ENCODE measurements around the gene PKN2. TPM values are rescaled to one million over a fixed set of nuclear protein-coding genes. Genes with fewer than 3 reads are reported as not detected.

Gene PKN2
- total RNA-seq (10 to 100 TPM; 41.7 to 50.3 TPM), polyA plus RNA-seq (ENCODE audit: insufficient read length in 6 of 6) (100 to 1,000 TPM; 106 to 127 (median 122) TPM)
- long read RNA-seq, donor 1, full-length matches to known transcripts, result 6 of 136 reads
- long read RNA-seq, donor 1, partial matches to known transcripts, result 81 of 136 reads
- long read RNA-seq, donor 1, other reads (novel, unspliced or antisense), result 49 of 136 reads
- long read RNA-seq, donor 2, full-length matches to known transcripts, result 6 of 30 reads
- long read RNA-seq, donor 2, partial matches to known transcripts, result 24 of 30 reads
- long read RNA-seq, donor 2, other reads (novel, unspliced or antisense), result 0 of 30 reads
- long read RNA-seq, donor 3, full-length matches to known transcripts, result 8 of 60 reads
- long read RNA-seq, donor 3, partial matches to known transcripts, result 52 of 60 reads
- long read RNA-seq, donor 3, other reads (novel, unspliced or antisense), result 0 of 60 reads
- long read RNA-seq, donor 4, full-length matches to known transcripts, result 1 of 7 reads
- long read RNA-seq, donor 4, partial matches to known transcripts, result 5 of 7 reads
- long read RNA-seq, donor 4, other reads (novel, unspliced or antisense), result 1 of 7 reads
- long read RNA-seq, donor 5, full-length matches to known transcripts, result 9 of 44 reads
- long read RNA-seq, donor 5, partial matches to known transcripts, result 35 of 44 reads
- long read RNA-seq, donor 5, other reads (novel, unspliced or antisense), result 0 of 44 reads
- long read RNA-seq, donor 6, full-length matches to known transcripts, result 6 of 20 reads
- long read RNA-seq, donor 6, partial matches to known transcripts, result 14 of 20 reads
- long read RNA-seq, donor 6, other reads (novel, unspliced or antisense), result 0 of 20 reads
- long read RNA-seq, donor 7, full-length matches to known transcripts, result 6 of 45 reads
- long read RNA-seq, donor 7, partial matches to known transcripts, result 0 of 45 reads
- long read RNA-seq, donor 7, other reads (novel, unspliced or antisense), result 39 of 45 reads
- long read RNA-seq, donor 8, full-length matches to known transcripts, result 7 of 26 reads
- long read RNA-seq, donor 8, partial matches to known transcripts, result 19 of 26 reads
- long read RNA-seq, donor 8, other reads (novel, unspliced or antisense), result 0 of 26 reads
- long read RNA-seq, donor 9, result 0 reads
- long read RNA-seq, donor 10, partial matches to known transcripts, result 9 of 9 reads
- long read RNA-seq, donor 10, other reads (novel, unspliced or antisense), result 0 of 9 reads
- long read RNA-seq, donor 11, full-length matches to known transcripts, result 4 of 4 reads
- long read RNA-seq, donor 11, partial matches to known transcripts, result 0 of 4 reads
- long read RNA-seq, donor 11, other reads (novel, unspliced or antisense), result 0 of 4 reads
- long read RNA-seq, donor 12, full-length matches to known transcripts, result 10 of 101 reads
- long read RNA-seq, donor 12, partial matches to known transcripts, result 91 of 101 reads
- long read RNA-seq, donor 12, other reads (novel, unspliced or antisense), result 0 of 101 reads

- Histone ChIP-seq H3K9me3 (no peaks in the 10 kb centered on the region), H3K27me3 (no peaks in the 10 kb centered on the region), H3K27ac (peak within 1 kb of the TSS; percentile 98), H3K36me3 (no peaks in the 10 kb centered on the region), H3K4me1 (peaks cover 15 to 38% of the 10 kb centered on the region in 2 donors), H3K4me3 (peak within 1 kb of the TSS; percentile 92 to 95)
- intact Hi-C loops (cut with DNase I), result no loop called here
- peak; percentile 97 for ATAC-seq
- TF ChIP-seq CTCF (IDR thresholded peaks at IDR 0.05), result peak in 1 of 2 donors; percentile 15
- peak; percentile 97 to 99 (median 98) for DNase-seq
Observed at GRCh38 chr1:88683541-88684481, at the start of gene PKN2. Gene PKN2, plus strand, starts transcription at chr1:88684273. Its CDS starts 308 bp downstream, at chr1:88684581.

GRCh38 chr1:88634538-88634937, 49.5 kb upstream of the PKN2 start:
- no peak for ATAC-seq
- Histone ChIP-seq H3K4me1 (no peaks in the 10 kb centered on the region), H3K27ac (no peak overlapping the region), H3K9me3 (peaks cover 0 to 28% of the 10 kb centered on the region in 2 donors), H3K36me3 (no peaks in the 10 kb centered on the region), H3K4me3 (no peak overlapping the region), H3K27me3 (no peaks in the 10 kb centered on the region)
- intact Hi-C loops (cut with DNase I), result no loop called here
- no peak for TF ChIP-seq CTCF (IDR thresholded peaks at IDR 0.05)
- no peak for DNase-seq

- H3K4me3 ChIP-seq, result no peak overlapping the region
- no peak overlapping the region for H3K27ac ChIP-seq
- H3K4me1 ChIP-seq, result no peaks in the 10 kb centered on the region
- intact Hi-C loops (cut with DNase I), result no loop called here
- H3K27me3 ChIP-seq, result no peaks in the 10 kb centered on the region
- H3K9me3 ChIP-seq, result peaks cover 0 to 13% of the 10 kb centered on the region in 2 donors
- no peaks in the 10 kb centered on the region for H3K36me3 ChIP-seq
- no peak for ATAC-seq
- TF ChIP-seq CTCF (IDR thresholded peaks at IDR 0.05), result no peak
- no peak for DNase-seq
Observed at GRCh38 chr1:88640060-88640459, 44.0 kb upstream of the PKN2 start.

- Histone ChIP-seq H3K27me3 (no peaks in the 10 kb centered on the region), H3K36me3 (no peaks in the 10 kb centered on the region), H3K27ac (no peak overlapping the region), H3K4me1 (no peaks in the 10 kb centered on the region), H3K9me3 (no peaks in the 10 kb centered on the region), H3K4me3 (no peak overlapping the region)
- intact Hi-C loops (cut with DNase I), result no loop called here
- ATAC-seq, result no peak
- no peak for TF ChIP-seq CTCF (IDR thresholded peaks at IDR 0.05)
- DNase-seq, result peak in 2 of 4 donors; percentile 20 to 47
Observed at GRCh38 chr1:88645886-88646285, 38.2 kb upstream of the PKN2 start.
